Kidney epithelial cell (primary cell): Measurements from ENCODE around the gene DLEC1. TPM values are rescaled to one million over a fixed set of nuclear protein-coding genes. Genes with fewer than 3 reads are reported as not detected.

Experiments used
- DNase-seq: peaks from one replicate; pipeline ENCODE4 v3.0.0-alpha.2; 2010; ENCODE audit warnings: low read depth
- H3K27me3 ChIP-seq: 2 replicates; pipeline ENCODE4 v1.6.0; 2011; ENCODE audit warnings: low read length; ENCODE audit not compliant: control insufficient read depth, insufficient read depth
- H3K36me3 ChIP-seq: 2 replicates; pipeline ENCODE4 v1.5.1; 2011; ENCODE audit warnings: low read length; ENCODE audit not compliant: control insufficient read depth, insufficient read depth
- H3K4me3 ChIP-seq: 2 replicates; pipeline ENCODE4 v1.5.1; 2011; ENCODE audit warnings: low read depth, mild to moderate bottlenecking, control low read depth, low read length
- total RNA-seq: library from RNA; depleted of rRNA; stranded (reverse); fragments of >200 nt; gene quantifications from 2 replicates; pipeline ENCODE4 v1.2.3, GENCODE V29; 2015
- TF ChIP-seq, protein P1 (sequence below): IDR thresholded peaks from 2 replicates; pipeline ENCODE4 v1.5.1; 2011; ENCODE audit warnings: mild to moderate bottlenecking, moderate library complexity, low read length, control low read depth, inconsistent platforms; ENCODE audit not compliant: insufficient read depth, poor library complexity, severe bottlenecking

The DLEC1 gene
- total RNA-seq, 1 donor from 2014 or later = 0.17 TPM

DNA sequence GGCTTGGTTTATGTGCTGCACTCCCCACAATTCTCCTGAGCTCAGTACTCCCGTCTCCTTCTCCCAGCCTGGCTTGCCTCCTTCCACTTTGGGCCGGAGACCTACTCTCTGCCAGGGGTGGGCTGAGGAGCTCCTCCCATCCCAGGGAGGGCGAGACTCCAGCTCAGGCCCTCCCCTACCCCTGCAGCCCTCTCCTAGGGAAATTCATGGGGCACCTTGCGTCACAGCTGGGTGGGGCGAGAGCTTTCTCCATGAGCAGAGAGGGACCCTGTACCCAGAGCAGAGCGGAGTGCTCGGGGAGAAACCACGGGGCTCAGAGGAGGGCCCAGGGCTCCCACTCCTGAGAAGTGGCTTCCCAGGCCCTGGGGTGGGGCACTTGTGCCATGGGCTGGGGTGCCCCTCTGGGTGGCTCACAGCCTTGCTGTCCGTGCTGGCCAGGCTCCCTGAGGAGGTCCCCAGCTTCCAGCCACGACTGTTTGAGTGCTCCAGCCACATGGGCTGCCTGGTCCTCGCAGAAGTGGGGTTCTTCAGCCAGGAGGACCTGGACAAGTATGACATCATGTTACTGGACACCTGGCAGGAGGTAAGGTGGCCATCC lies 35.1 kb upstream of the DLEC1 start:
- Histone ChIP-seq H3K36me3 (no peaks in the 10 kb centered on the region), H3K27me3 (no peaks in the 10 kb centered on the region), H3K4me3 (no peak overlapping the region)
- DNase-seq = no peak
- TF ChIP-seq, protein P1, sequence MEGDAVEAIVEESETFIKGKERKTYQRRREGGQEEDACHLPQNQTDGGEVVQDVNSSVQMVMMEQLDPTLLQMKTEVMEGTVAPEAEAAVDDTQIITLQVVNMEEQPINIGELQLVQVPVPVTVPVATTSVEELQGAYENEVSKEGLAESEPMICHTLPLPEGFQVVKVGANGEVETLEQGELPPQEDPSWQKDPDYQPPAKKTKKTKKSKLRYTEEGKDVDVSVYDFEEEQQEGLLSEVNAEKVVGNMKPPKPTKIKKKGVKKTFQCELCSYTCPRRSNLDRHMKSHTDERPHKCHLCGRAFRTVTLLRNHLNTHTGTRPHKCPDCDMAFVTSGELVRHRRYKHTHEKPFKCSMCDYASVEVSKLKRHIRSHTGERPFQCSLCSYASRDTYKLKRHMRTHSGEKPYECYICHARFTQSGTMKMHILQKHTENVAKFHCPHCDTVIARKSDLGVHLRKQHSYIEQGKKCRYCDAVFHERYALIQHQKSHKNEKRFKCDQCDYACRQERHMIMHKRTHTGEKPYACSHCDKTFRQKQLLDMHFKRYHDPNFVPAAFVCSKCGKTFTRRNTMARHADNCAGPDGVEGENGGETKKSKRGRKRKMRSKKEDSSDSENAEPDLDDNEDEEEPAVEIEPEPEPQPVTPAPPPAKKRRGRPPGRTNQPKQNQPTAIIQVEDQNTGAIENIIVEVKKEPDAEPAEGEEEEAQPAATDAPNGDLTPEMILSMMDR = no peak

DNA sequence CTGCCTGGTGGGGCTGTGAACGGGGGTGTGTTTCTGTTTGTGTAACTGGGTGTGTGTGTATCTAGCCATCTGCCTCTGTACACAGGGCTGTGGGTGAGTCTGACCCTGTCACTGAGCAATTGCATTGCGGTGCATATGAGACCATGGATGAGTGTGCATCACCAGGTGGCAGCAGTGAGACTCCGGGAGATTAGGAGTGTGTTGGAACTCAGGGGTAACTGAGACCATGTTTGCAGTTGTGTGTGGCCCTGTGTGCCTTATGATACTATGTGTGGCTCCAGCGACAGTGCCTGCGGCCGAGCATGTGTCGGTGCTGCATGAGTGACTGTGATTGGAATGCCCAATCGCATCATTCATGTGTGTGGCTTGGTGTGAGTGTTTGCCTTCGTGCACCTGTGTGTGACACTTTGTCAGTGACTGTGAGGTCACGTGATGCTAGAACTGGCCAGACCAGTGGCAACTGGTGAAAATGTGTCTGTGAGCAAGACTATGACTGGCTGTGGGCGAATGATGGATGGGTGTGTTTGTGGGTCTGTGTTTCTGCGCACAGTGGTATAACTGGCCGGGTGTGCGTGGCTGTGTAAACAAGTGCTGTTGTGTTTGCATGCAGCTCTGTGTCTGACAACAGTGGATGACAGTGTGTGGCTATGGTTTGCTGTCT lies 34.5 kb upstream of the DLEC1 start:
- Histone ChIP-seq H3K4me3 (no peak overlapping the region), H3K27me3 (no peaks in the 10 kb centered on the region), H3K36me3 (no peaks in the 10 kb centered on the region)
- TF ChIP-seq, protein P1 = peak; percentile 78
- no peak for DNase-seq

DNA sequence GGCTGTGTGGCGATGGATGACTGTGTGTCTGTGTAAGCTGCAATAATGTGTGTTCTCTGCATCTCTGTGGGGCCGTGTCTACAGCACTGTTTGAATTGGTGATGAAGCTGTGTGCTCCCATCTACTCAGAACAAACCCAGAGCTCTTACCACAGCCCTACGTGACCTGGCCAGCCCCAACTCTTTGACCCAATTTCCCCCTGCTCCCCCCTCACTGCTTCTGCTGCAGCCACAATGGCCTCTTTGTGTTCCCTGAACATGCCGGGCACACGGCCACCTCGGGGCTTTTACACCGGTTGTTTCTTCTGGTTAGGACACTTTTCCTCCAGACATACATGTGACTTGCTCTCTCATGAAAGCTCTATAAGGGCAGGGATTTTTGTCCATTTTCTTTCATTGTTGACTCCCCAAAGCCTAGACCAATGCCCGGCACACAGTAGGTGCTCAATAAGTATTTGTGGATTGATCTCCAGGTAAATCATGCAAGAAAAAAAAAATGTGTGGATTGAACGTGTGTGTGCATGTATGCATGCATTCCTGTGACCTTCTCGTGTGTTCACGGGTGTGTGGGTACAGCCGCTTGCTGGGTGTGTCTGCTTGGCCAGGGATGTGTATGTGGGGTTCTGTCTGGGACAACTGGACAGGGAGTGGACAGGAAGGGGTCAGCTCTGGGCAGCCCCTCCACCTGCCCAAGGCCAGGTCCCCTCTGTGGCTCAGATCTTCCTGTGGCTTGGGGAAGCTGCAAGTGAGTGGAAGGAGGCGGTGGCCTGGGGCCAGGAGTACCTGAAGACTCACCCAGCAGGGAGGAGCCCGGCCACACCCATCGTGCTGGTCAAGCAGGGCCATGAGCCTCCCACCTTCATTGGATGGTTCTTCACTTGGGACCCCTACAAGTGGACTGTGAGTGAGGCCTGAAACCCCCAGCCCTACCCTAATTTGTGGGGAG lies 33.7 kb upstream of the DLEC1 start:
- Histone ChIP-seq H3K36me3 (no peaks in the 10 kb centered on the region), H3K27me3 (no peaks in the 10 kb centered on the region), H3K4me3 (no peak overlapping the region)
- DNase-seq = no peak
- TF ChIP-seq, protein P1 = no peak

DNA sequence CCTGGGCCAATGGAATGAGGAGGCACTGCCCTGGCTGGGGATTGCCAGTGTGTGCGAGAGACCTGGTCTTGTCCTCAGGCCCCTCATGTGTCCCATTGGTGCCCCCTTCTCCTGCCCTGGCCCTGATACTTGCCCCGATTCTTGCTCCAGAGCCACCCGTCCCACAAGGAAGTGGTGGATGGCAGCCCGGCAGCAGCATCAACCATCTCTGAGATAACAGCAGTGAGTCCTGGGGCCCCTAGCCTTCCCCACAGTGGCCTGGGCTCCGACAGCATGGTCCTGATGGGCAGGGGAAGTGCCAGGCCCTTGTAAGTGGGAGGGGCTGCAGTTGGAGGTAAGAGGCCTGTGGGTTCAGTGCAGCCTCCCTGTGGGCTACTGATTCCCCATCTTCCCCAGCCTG lies 33.0 kb upstream of the DLEC1 start:
- TF ChIP-seq, protein P1 = no peak
- no peaks in the 10 kb centered on the region for H3K36me3 ChIP-seq

DNA sequence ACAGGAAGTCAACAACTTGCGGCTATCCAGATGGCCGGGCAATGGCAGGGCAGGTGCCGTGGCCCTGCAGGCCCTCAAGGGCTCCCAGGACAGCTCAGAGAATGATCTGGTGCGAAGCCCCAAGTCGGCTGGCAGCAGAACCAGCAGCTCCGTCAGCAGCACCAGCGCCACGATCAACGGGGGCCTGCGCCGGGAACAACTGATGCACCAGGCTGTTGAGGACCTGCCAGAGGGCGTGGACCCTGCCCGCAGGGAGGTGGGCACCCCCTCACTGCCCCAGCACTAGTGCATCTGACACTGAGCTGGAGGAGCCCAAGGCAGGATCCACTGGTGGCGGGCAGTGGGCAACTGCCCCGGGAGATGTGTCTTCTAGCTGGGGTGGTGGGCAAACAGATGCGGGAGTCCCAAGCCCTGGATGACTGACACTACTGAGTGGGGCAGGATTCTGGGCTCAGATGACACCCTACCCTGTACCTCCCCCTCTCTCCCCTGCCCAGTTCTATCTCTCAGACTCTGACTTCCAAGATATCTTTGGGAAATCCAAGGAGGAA lies 32.5 kb upstream of the DLEC1 start:
- H3K36me3 ChIP-seq = no peaks in the 10 kb centered on the region
- DNase-seq = no peak
- H3K27me3 ChIP-seq = no peaks in the 10 kb centered on the region
- TF ChIP-seq, protein P1 = no peak
- H3K4me3 ChIP-seq = no peak overlapping the region

More for the DNA sequence above, 33.0 kb upstream of the DLEC1 start:
- no peak for DNase-seq
- no peaks in the 10 kb centered on the region for H3K27me3 ChIP-seq
- no peak overlapping the region for H3K4me3 ChIP-seq
